ENCODE measurements around the gene FGD5. TPM values are rescaled to one million over a fixed set of nuclear protein-coding genes. Genes with fewer than 3 reads are reported as not detected.

FGD5 gene
- total and polyA plus RNA-seq, 8 donors: 25.4 to 49.4 (median 41.7) TPM

DNA sequence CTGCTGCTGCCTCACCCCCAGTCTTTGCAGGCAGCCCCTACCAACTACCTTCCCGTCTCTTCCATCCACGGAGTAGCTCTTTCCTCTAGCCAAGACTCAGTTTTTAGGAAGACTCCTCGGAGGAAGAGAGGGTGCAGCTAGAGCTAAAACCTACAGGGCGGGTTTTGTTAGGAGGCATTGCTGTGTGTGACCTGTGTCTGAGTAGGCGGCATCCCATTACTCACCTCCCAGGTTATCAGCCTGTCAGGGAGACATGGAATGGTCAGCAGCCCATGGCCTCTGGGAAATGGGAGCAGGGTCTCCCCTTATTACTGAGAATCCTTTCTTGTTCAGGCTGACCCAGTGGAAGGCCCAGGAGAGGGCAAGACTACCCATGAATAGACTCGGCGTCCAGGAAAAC is 43.8 kb upstream of the FGD5 start:
- DNase-seq (no peak), ATAC-seq (no peak)
- H3K27ac ChIP-seq: no peak overlapping the region
- H3K4me3 ChIP-seq: no peak overlapping the region
- H3K27me3 ChIP-seq: no peaks in the 10 kb centered on the region
- no peaks in the 10 kb centered on the region for H3K36me3 ChIP-seq
- TF ChIP-seq, protein P1, sequence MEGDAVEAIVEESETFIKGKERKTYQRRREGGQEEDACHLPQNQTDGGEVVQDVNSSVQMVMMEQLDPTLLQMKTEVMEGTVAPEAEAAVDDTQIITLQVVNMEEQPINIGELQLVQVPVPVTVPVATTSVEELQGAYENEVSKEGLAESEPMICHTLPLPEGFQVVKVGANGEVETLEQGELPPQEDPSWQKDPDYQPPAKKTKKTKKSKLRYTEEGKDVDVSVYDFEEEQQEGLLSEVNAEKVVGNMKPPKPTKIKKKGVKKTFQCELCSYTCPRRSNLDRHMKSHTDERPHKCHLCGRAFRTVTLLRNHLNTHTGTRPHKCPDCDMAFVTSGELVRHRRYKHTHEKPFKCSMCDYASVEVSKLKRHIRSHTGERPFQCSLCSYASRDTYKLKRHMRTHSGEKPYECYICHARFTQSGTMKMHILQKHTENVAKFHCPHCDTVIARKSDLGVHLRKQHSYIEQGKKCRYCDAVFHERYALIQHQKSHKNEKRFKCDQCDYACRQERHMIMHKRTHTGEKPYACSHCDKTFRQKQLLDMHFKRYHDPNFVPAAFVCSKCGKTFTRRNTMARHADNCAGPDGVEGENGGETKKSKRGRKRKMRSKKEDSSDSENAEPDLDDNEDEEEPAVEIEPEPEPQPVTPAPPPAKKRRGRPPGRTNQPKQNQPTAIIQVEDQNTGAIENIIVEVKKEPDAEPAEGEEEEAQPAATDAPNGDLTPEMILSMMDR (IDR thresholded peaks at IDR 0.05): no peak
- no peaks in the 10 kb centered on the region for H3K4me1 ChIP-seq
- H3K9me3 ChIP-seq: peaks cover 0 to 10% of the 10 kb centered on the region in 2 donors
- intact Hi-C loops (cut with DNase I): loop anchor here in 1 of 2 donors (10.0 kb wide), 1 partner anchor 100 kb away; the partner anchor contains the start of gene C3orf20

DNA sequence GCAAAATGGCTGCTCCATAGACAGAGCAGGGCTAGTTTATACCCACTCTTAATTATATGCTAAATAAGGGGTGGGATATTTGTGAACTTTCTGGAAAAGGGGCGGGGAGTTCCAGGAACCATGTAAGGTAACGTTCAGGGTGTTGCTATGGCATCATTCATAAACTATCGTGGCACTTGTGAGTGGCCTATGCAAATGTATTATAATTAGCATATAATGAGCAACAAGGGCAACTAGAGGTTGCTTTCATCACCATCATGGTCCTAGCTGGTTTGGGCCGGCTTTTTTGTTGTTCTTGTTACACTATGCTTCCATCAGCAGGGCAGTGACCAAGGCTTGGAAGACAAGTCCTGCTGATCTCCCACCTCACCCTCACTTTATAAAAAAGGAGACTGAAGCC is 43.2 kb upstream of the FGD5 start:
- H3K9me3 ChIP-seq: peaks cover 0 to 10% of the 10 kb centered on the region in 2 donors
- no peaks in the 10 kb centered on the region for H3K36me3 ChIP-seq
- ATAC-seq: no peak
- no peak overlapping the region for H3K4me3 ChIP-seq
- no peak overlapping the region for H3K27ac ChIP-seq
- no peak for DNase-seq
- H3K4me1 ChIP-seq: no peaks in the 10 kb centered on the region
- intact Hi-C loops (cut with DNase I): loop anchor here in 1 of 2 donors (10.0 kb wide), 1 partner anchor 101 kb away; the partner anchor contains the start of gene C3orf20
- no peaks in the 10 kb centered on the region for H3K27me3 ChIP-seq
- TF ChIP-seq, protein P1 (IDR thresholded peaks at IDR 0.05): no peak

DNA sequence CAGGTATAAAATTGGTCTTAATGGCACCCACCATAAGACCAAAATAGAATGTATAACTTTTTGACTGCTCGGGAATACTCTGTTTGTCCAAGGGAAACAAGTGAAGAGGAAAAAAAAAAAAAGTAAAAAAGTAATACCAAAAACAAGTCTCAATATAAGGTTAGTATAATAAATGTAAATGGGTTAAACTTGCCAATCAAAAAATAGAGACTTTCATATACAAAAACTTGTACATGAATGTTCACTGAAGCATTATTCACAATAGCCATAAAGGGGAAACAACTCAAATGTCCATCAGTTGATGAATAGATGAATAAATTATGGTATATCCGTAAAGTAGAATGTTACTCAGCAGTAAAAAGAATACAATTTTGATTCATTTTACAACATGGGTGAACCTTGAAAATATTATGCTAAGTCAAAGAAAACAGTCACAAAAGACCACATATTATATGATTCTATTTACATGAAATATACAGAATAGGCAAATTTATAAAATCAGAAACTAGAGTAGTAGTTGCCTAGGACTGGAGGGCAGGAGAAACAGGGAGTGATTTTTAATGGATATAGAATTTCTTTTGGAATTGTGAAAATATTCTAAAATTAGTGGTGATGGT is 39.6 kb upstream of the FGD5 start:
- Histone ChIP-seq H3K4me1 (no peaks in the 10 kb centered on the region), H3K9me3 (peaks cover 0 to 10% of the 10 kb centered on the region in 2 donors), H3K27ac (no peak overlapping the region), H3K4me3 (no peak overlapping the region), H3K36me3 (no peaks in the 10 kb centered on the region), H3K27me3 (no peaks in the 10 kb centered on the region)
- DNase-seq (no peak), ATAC-seq (no peak)
- intact Hi-C loops (cut with DNase I): loop anchor here in 1 of 2 donors (10.0 kb wide), 1 partner anchor 104 kb away; the partner anchor contains the start of gene C3orf20
- TF ChIP-seq, protein P1 (IDR thresholded peaks at IDR 0.05): no peak

DNA sequence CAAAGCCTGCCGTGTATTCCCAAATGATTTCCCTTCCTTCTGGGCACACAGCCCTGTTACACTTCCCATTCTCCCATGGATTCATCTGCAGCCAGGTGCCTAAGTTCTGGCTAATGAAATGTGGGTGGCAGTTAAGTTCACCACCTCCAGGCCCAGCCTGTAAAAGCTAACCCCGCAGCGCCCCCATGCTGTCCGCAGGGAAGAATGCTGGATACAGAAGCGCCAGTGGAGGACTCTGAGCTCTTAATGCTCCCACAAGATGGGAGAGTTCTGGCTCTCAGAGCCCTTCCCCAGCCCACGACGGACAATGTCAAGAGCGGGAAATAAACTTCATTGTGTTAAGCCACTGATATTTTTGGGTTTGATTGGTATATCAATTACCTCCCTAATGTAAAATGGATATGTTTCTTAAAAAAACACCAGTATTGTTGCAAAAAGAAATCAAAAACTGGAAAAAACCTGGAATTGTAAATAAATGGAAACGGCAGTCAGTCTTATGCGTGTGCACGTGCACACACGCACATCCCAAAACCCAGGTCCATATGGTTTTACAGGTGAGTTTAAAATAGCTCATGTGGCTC is 37.7 kb upstream of the FGD5 start:
- TF ChIP-seq, protein P1 (IDR thresholded peaks at IDR 0.05): peak; percentile 21 to 40
- intact Hi-C loops (cut with DNase I): no loop called here
- peak in 3 of 4 donors; percentile 56 to 81 (median 60) for DNase-seq
- peaks cover 0 to 10% of the 10 kb centered on the region in 2 donors for H3K9me3 ChIP-seq
- H3K36me3 ChIP-seq: no peaks in the 10 kb centered on the region
- no peaks in the 10 kb centered on the region for H3K4me1 ChIP-seq
- peak; percentile 97 for ATAC-seq
- no peak overlapping the region for H3K27ac ChIP-seq
- H3K4me3 ChIP-seq: no peak overlapping the region
- no peaks in the 10 kb centered on the region for H3K27me3 ChIP-seq

- Histone ChIP-seq H3K4me3 (no peak overlapping the region), H3K27me3 (no peaks in the 10 kb centered on the region), H3K27ac (no peak overlapping the region), H3K4me1 (no peaks in the 10 kb centered on the region), H3K36me3 (no peaks in the 10 kb centered on the region), H3K9me3 (peaks cover 0 to 9% of the 10 kb centered on the region in 2 donors)
- no peak for ATAC-seq
- no peak for DNase-seq
- intact Hi-C loops (cut with DNase I): no loop called here
- TF ChIP-seq, protein P1 (IDR thresholded peaks at IDR 0.05): no peak
Measured at GRCh38 chr3:14783480-14784086, 35.2 kb upstream of the FGD5 start.
